ENCODE data around the gene USP2. TPM values are rescaled to one million over a fixed set of nuclear protein-coding genes. Genes with fewer than 3 reads are reported as not detected.

USP2 gene
- total RNA-seq, 1 donor from 2014 or later: 1.2 TPM

GRCh38 chr11:119320240-119320775 lies 61.2 kb downstream of the USP2 start:
- DNase-seq: peak; percentile 72

DNA sequence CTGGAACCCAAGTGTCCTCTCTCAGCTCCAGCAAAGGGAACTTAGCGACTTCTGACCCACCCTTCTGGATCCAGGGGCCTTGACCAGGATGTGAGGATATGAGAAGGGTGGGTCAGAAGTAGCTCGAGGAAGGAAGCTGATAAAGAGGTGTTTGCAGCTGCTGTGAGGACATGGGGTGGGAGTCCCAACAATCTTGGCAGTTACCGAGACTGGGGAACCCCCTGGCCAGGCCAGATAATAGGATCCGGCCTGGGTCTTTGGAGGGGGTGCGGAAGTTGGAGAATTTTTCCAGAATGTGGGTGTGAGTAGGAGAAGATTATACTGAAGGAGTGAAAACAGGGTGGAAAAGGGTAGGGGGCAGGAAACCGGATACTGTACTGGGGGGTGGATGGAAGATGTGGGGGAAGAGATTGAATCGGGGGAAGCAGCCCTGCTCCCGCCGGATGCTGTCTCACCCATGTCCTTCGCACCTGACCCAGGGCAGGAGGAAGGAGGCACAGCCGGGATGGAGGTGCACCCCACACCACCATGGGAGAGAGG lies 61.7 kb downstream of the USP2 start:
- peak; percentile 86 for DNase-seq

- peak; percentile 40 for DNase-seq
Measured at GRCh38 chr11:119319136-119319699, 62.3 kb downstream of the USP2 start.

- DNase-seq: peak; percentile 89
Measured at GRCh38 chr11:119318240-119319135, 63.0 kb downstream of the USP2 start.

DNA sequence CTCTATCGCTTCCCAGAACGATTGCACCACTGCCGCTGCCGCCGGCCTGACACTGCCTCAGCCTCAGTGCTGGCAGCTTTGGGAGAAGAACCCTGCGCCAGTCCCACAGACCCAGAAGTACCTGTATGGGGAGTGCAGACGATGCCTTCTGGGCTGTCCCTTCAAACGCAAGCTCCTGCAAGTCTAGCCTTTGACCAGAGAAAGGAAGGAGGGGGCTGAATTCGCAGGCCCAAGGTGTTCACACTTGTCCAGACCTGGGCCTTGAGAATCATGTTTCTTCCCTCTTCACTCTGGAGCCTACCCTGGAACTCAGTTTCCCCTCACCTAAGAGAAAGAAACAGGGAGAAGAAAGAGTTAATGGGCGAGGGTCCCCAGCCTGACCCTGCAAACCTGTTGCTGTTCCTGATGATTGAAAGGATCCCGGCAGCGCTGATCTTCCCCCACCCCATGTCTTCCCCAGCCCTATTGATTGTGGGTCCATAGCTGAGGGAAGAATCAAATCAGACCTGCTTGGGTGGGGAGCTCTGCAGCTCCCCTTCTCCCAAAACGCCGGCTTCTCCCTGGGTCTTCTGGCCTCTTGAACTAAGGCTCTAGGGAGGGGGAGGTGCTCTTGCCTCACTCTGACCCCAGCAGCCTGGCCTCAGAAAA lies 63.8 kb downstream of the USP2 start:
- no peak for DNase-seq

DNA sequence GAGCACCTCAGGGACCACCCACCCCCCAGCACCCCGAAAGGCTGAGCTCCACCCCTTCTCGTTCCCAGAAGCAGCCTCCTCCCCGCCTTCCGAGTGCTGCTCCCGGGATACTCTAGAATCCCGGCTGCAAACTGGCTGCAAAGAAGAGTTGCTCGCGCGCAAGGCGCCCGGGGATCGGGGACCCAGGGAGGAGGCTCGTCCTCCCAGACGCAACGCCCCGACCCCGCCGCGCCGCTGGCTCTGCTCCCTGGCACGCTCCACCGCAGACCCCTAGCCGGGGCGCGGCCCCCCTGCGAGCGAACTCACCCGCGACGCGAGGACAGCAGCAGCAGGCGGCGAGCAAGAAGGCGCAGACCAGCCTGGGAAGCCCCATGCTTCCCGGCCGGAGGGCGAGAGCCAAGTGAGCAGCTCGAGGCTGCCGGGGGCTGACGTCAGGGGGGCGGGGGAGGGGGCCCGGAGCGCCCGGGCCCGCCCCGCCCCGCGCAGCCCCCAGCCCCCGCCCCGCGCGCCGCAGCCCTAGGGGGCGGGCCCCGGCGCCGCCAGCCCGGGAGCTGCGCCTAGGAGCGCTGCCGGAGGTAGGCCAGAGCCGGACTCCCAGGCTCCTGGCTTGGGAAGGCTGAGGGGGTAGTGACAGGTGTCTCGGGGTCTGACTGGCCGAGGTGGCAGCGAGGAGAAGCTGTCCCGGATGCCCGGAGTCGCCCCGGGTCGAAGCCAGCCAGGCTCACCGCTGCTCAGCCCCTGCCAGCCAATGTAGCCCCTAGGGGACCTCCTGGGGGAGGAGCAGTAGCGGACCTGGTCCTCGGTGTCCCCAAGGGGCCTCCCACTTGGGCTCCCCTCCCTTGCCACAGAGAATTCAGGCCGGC lies 64.5 kb downstream of the USP2 start, which contains the start of gene MCAM:
Gene MCAM (minus strand): TSS at position 402 of the 863 bp plus-strand sequence. CDS start 29 bp downstream, at position 373.
- peak; percentile 77 for DNase-seq

DNA sequence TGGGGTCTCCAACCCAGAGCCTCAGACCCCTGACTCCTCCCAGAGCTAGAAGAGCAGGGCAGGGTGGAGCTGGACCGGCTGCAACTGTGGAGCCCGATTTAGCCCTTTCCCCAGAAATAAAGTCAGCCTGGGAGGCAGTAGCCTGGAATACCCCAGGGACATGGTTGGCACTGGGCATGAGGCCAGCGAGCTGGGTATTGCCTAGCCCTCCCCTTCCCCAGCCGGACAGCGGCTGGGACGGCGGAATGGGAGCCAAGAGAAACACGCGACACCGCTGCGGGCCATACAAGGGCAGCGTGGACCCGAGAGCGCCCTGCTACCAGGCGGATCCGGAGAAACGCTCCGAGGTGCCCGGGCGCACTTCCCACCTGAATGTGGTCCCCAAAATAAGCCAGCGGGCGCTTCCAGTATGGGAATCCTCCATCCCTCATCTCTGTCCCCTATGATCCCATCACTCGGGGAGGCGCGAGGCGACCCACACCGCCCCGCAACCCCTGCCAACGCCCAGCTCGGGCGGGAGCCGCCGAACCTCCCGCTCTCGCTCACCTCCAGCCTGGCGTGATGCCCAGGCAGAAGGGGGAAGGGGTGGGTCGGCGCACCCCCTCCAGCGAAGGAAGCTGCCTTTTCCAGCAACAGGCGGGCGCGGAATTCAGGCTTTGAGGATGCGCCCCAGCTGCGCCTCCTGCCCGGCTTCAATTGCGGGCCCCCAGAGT lies 65.3 kb downstream of the USP2 start:
- DNase-seq: peak; percentile 52

DNA sequence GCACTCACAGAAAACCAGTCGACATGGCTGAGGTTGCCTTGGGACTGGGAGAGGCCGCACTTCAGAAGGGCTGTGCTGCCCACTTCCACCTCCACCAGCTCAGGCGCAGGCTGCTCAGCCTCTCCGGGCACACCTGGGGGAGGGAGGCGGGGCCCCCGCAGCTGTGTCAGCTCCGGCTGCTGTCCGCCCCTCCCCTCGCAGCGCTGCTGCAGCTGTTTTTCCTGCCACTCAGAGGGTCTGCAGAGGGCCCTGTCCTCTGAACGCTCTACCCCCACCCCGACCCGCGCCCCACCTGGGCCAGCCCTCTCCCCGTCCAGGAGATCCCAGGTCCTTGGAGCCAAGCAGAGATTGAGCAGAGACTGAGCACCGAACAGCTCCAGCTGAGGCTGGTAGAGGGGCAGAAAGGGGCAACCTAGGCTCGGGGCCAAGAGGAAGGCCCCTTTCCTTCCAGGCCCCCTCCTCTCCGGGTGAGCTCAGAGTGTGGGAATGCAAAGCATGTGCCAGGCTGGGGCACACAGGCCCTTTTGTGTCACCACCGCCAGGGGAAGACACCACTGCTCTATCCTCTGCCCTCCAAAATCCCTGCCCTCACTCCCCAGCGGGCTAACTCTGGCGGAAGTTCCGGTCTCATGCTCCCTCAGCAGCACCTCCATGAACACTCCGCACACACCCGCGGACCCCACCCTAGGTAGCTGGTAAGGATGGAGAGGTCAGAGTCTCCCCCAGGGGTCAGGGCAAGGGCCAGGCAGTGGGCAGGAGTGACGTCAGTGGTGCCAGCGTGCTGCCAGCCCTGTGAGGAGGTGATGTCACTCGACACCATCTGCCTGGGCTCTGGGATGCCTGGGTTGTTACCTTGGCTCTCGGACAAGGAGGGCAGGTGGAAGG lies 66.1 kb downstream of the USP2 start:
- peak; percentile 60 for DNase-seq

DNA sequence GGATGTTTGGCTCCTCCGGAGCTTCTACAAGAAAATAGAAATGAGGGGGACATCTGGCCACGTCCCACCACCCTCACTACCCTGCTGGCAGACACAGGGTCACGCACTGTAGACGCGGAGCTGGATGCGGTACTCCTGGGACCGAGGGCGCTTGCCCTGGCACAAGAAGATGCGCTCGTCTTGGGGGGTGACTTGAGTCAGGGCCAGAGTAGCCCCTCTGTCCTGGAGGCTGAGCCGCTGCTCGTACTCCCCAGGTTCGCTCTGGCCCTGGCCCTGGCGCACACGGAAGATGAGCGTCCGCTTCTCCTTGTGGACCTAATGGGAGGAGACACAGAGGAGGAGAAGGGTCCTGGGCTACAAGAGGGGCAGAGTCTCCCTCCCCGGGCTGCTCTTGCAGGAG lies 66.8 kb downstream of the USP2 start:
- DNase-seq: no peak

GRCh38 chr11:119310682-119311052 lies 70.8 kb downstream of the USP2 start:
- no peak for DNase-seq

DNA sequence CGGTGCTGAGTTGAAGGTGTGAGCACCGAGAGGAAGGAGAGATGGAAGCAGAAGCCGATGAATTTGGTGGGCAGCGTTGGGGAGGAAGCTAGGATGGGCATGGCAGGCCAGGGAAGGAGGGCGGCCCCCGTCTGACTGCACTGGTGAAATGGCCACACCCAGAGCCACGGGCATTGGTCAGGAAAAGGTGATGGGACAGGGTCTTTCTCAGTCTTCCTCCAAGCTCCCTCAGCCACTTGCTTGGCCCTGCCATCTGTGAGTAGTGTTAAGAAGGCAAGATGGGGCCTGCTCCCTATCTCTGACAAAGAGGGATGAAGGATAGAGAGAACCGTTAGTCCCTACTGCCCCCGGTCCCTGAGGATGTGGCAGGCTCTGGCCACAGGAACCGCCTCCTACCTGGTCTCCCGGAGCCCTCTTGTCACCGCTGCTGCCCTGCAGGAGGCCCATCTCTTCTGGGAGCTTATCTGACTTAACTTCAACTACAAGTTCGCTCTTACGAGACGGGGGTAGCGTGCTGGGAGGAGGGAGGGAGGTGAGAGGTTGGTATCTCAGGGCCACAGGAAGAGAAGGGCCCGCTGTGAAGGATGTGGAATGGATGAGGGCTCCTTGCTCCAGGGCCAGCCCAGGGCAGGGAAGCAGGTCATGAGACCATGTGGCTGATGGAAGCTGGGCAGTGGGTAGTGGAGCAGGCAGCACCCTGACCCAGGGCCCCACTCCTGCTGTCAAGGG lies 71.4 kb downstream of the USP2 start:
- DNase-seq: no peak

- no peak for DNase-seq
Measured at GRCh38 chr11:119309411-119309810, 72.1 kb downstream of the USP2 start.

- DNase-seq: peak; percentile 16
Measured at GRCh38 chr11:119307974-119308373, 73.5 kb downstream of the USP2 start.

DNA sequence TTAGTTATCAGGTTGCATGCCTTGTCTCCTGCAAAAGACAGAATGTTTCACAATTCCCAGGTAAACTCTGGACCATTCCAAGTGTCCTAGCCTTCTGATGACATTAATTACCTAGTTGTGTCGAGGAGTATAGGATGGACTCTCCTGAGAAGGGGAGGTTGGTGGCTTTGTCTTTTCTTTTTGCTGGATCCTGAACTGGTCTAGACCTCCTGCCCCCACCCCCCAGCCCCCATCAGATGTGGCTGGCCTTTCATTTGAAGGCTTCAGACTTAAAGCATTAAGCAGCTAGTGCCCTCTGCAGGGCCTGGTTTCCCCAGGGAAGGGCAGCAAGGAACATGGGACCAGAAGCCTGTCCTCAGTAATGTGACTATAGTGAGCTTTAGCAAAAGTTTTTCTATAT lies 74.3 kb downstream of the USP2 start:
- DNase-seq: peak; percentile 57

DNA sequence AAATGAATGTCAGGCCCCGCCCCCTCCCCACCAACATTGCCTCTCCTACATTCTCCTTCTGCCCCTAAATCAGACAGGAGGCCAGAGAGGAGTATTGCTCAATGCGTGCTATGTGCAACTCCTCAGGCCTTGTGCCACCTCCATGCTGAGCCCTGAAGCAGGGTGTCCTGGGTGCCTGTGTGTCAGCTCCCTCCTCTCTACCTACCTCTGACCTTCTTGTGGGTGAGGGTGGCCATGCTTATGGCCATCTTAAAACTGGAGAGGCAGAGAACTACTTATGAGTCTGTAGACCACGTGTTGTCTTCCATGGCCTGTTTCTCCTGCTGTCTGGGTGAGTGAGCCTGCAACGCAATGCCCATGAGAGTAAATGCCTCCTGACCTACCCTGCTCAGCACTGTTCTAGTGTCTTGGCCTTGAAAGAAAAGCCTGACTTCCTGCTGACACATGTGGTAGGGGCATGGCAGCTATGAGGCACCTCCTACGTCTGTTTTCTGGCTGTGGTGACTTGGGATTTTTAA lies 75.1 kb downstream of the USP2 start:
- DNase-seq: peak; percentile 62

DNA sequence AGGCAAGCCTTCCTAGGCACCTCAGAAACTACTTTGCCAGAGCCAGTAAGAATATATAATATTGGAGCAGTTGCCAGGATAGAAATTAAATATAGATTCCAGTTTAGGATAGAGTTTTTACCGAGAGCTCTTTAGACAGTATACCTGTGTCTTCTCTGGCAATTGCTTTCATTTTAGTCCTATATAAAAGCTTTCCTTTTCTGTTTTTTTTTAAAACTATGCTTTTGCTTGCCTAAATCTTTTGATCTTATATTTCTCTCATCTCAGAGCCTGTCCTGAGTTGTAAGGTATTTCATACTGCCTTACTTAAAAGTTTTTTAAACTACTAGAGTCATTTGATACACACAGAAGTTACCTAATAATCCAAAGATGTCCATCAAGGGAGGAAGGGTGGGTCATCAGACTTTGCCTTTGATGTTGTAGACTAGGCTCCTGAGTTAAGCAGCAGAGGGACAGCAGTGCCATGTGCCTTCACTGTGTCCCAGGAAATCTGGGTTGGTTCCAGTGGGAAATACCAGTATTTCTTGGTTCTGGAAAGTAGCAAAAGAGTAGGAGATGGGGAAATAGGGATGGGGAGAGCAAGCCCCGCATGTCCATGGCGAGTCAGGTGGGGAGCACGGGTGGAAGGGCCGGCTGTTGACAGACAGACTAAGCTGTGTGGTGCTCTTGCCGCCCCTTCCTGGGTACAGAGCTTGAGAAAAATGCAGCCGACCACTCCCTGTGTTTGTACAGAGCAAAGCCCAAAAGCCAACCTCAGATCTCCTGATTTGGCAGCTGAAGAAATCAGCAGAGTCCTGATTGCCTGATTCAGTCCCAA lies 75.7 kb downstream of the USP2 start:
- DNase-seq: no peak

All from dermis blood vessel endothelial cell (primary cell).